IMR-90 (cell line): ENCODE data around the gene CNPY3. TPM values are rescaled to one million over a fixed set of nuclear protein-coding genes. Genes with fewer than 3 reads are reported as not detected.

Source experiments
- ATAC-seq: fragments of 200-7000 bp; cut with Tn5 transposase; 2 replicates; pipeline ENCODE4 v1.9.1; 2020; ENCODE audit warnings: low read depth, mild to moderate bottlenecking, moderate library complexity
- BruUV-seq: library from RNA; stranded (reverse); fragments of 400-500 nt; replicated peaks from 2 replicates; lab custom pipeline; 2021; lab: Mats Ljungman, UMichigan
- CTCF ChIA-PET: fragments of 300-600 bp; formaldehyde crosslinking; extraction: SDS; loops from one replicate; lab custom pipeline; 2021; ENCODE audit warnings: antibody characterized with exemption; lab: Yijun Ruan, JAX
- POLR2A ChIA-PET: fragments of 300-600 bp; sonication (Branson Sonifier 250); formaldehyde crosslinking; loops from one replicate; lab custom pipeline; 2022; ENCODE audit warnings: antibody characterized with exemption; ENCODE audit not compliant: unreplicated experiment; lab: Charles Lee
- DNase-seq: peaks from one replicate; pipeline ENCODE4 v3.0.0; 2013
- H2AFZ ChIP-seq: replicated peaks from 2 replicates; pipeline ENCODE3; 2013; ENCODE audit warnings: low read length, mild to moderate bottlenecking; ENCODE audit not compliant: poor library complexity
- H2AK5ac ChIP-seq: 2 replicates; pipeline ENCODE4 v1.6.1; 2013; ENCODE audit warnings: low read depth, low read length, inconsistent platforms
- H2AK9ac ChIP-seq: replicated peaks from 2 replicates; pipeline ENCODE3; 2013; ENCODE audit warnings: mild to moderate bottlenecking, low read depth, low read length, moderate library complexity; ENCODE audit not compliant: poor library complexity
- H2BK120ac ChIP-seq: 2 replicates; pipeline ENCODE4 v1.6.1; 2013; ENCODE audit warnings: low read depth, low read length, inconsistent platforms
- H2BK15ac ChIP-seq: 3 replicates; pipeline ENCODE4 v1.6.1; 2013; ENCODE audit warnings: low read depth, low read length, inconsistent platforms
- H2BK20ac ChIP-seq: 2 replicates; pipeline ENCODE4 v1.6.1; 2013; ENCODE audit warnings: low read depth, mild to moderate bottlenecking, inconsistent platforms, low read length, moderate library complexity
- H2BK5ac ChIP-seq: 2 replicates; pipeline ENCODE4 v1.6.1; 2013; ENCODE audit warnings: mild to moderate bottlenecking, low read depth, low read length, inconsistent platforms; ENCODE audit not compliant: poor library complexity, severe bottlenecking
- H3K14ac ChIP-seq: replicated peaks from 2 replicates; pipeline ENCODE4 v1.6.1; 2013; ENCODE audit warnings: low read depth, low read length, inconsistent platforms
- H3K18ac ChIP-seq: 2 replicates; pipeline ENCODE4 v1.6.1; 2013; ENCODE audit warnings: low read depth, low read length, control low read depth
- H3K23ac ChIP-seq: 2 replicates; pipeline ENCODE4 v1.6.1; 2013; ENCODE audit warnings: low read depth, low read length, inconsistent platforms
- H3K27ac ChIP-seq: 2 replicates; pipeline ENCODE4 v1.5.1; 2013; ENCODE audit warnings: mild to moderate bottlenecking, control low read depth, low read length; ENCODE audit not compliant: insufficient read depth
- H3K27me3 ChIP-seq: 2 replicates; pipeline ENCODE4 v1.6.1; 2013; ENCODE audit warnings: low read length; ENCODE audit not compliant: control insufficient read depth, insufficient read depth
- H3K36me3 ChIP-seq: 2 replicates; pipeline ENCODE4 v1.6.1; 2013; ENCODE audit warnings: low read length, mixed read lengths; ENCODE audit not compliant: control insufficient read depth, insufficient read depth
- H3K4ac ChIP-seq: 2 replicates; pipeline ENCODE4 v1.6.1; 2013; ENCODE audit warnings: low read depth, low read length, inconsistent platforms
- H3K4me1 ChIP-seq: 2 replicates; pipeline ENCODE4 v1.6.1; 2013; ENCODE audit warnings: low read length, mixed read lengths; ENCODE audit not compliant: control insufficient read depth, insufficient read depth
- H3K4me2 ChIP-seq: 2 replicates; pipeline ENCODE4 v1.6.1; 2013; ENCODE audit warnings: low read depth, mild to moderate bottlenecking, control low read depth, low read length, moderate library complexity
- H3K4me3 ChIP-seq: 2 replicates; pipeline ENCODE4 v1.5.1; 2013; ENCODE audit warnings: low read depth, mild to moderate bottlenecking, control low read depth, low read length, moderate library complexity; ENCODE audit not compliant: insufficient read depth
- H3K56ac ChIP-seq: 2 replicates; pipeline ENCODE4 v1.6.1; 2013; ENCODE audit warnings: low read length, inconsistent platforms; ENCODE audit not compliant: insufficient read depth; ENCODE audit errors: extremely low read depth
- H3K79me1 ChIP-seq, 2 experiments: 2 replicates each; pipeline ENCODE4 v1.6.1; 2013; ENCODE audit warnings: low read length in 2 of 2, inconsistent platforms in 1 of 2, low read depth in 1 of 2
- H3K9ac ChIP-seq: 2 replicates; pipeline ENCODE4 v1.6.1; 2013; ENCODE audit warnings: low read depth, low read length, control low read depth
- H3K9me1 ChIP-seq: 2 replicates; pipeline ENCODE4 v1.6.1; 2013; ENCODE audit warnings: low read length, inconsistent platforms; ENCODE audit not compliant: insufficient read depth
- H3K9me3 ChIP-seq: 2 replicates; pipeline ENCODE4 v1.6.1; 2013; ENCODE audit warnings: low read length; ENCODE audit not compliant: control insufficient read depth, insufficient read depth
- H4K20me1 ChIP-seq: 2 replicates; pipeline ENCODE4 v1.6.1; 2013; ENCODE audit warnings: low read length, inconsistent platforms; ENCODE audit not compliant: insufficient read depth
- H4K5ac ChIP-seq: 2 replicates; pipeline ENCODE4 v1.6.1; 2013; ENCODE audit warnings: mild to moderate bottlenecking, low read depth, low read length, control low read depth
- H4K8ac ChIP-seq, 2 experiments: 2 replicates each; pipeline ENCODE4 v1.6.1; 2013; ENCODE audit warnings: low read depth in 2 of 2, low read length in 2 of 2, control low read depth in 1 of 2, inconsistent platforms in 1 of 2
- H4K91ac ChIP-seq: 2 replicates; pipeline ENCODE4 v1.6.1; 2013; ENCODE audit warnings: low read depth, low read length, inconsistent platforms; ENCODE audit not compliant: insufficient read depth
- BHLHE40 ChIP-seq: fragments of 150-350 bp; IDR thresholded peaks from 2 replicates; pipeline ENCODE4 v1.6.1; 2016; ENCODE audit warnings: mild to moderate bottlenecking, low read depth, low read length
- CEBPB ChIP-seq: IDR thresholded peaks from 2 replicates; pipeline ENCODE4 v1.6.1; 2012; ENCODE audit warnings: low read depth, low read length, improper control_type of control experiment
- CHD1 ChIP-seq: IDR thresholded peaks from 2 replicates; pipeline ENCODE4 v1.6.1; 2012; ENCODE audit warnings: low read depth, low read length, improper control_type of control experiment
- CTCF ChIP-seq: conservative IDR thresholded peaks from 2 replicates; pipeline ENCODE4 v1.5.1; 2012; ENCODE audit warnings: mild to moderate bottlenecking, low read depth, low read length, improper control_type of control experiment
- FOS ChIP-seq: fragments of 150-350 bp; IDR thresholded peaks from 2 replicates; pipeline ENCODE4 v1.6.1; 2016; ENCODE audit warnings: low read depth, low read length
- MAFK ChIP-seq: IDR thresholded peaks from 2 replicates; pipeline ENCODE4 v1.6.1; 2012; ENCODE audit warnings: low read depth, low read length, improper control_type of control experiment
- MAZ ChIP-seq: IDR thresholded peaks from 2 replicates; pipeline ENCODE4 v1.6.1; 2012; ENCODE audit warnings: low read depth, mild to moderate bottlenecking, low read length, improper control_type of control experiment, moderate library complexity, borderline replicate concordance
- MXI1 ChIP-seq: IDR thresholded peaks from 2 replicates; pipeline ENCODE4 v1.6.1; 2012; ENCODE audit warnings: low read depth, mild to moderate bottlenecking, low read length, moderate library complexity, borderline replicate concordance
- NFE2L2 ChIP-seq: fragments of 150-350 bp; IDR thresholded peaks from 2 replicates; pipeline ENCODE4 v1.6.1; 2016; ENCODE audit warnings: low read depth, mild to moderate bottlenecking, low read length
- POLR2A ChIP-seq: IDR thresholded peaks from 2 replicates; pipeline ENCODE4 v1.6.1; 2012; ENCODE audit warnings: mild to moderate bottlenecking, low read depth, low read length
- RAD21 ChIP-seq: IDR thresholded peaks from 2 replicates; pipeline ENCODE4 v1.6.1; 2012; ENCODE audit warnings: low read length, improper control_type of control experiment
- RCOR1 ChIP-seq: IDR thresholded peaks from 2 replicates; pipeline ENCODE4 v1.6.1; 2012; ENCODE audit warnings: mild to moderate bottlenecking, low read length, improper control_type of control experiment; ENCODE audit not compliant: insufficient replicate concordance
- RFX5 ChIP-seq: IDR thresholded peaks from 2 replicates; pipeline ENCODE4 v1.8.0; 2012; ENCODE audit warnings: low read depth, mild to moderate bottlenecking, low read length, moderate library complexity
- SMC3 ChIP-seq: fragments of 150-350 bp; IDR thresholded peaks from 2 replicates; pipeline ENCODE4 v1.6.1; 2016; ENCODE audit warnings: low read depth, mild to moderate bottlenecking, antibody characterized with exemption, low read length, moderate library complexity
- USF2 ChIP-seq: fragments of 150-350 bp; IDR thresholded peaks from 2 replicates; pipeline ENCODE4 v1.6.1; 2017; ENCODE audit warnings: mild to moderate bottlenecking, antibody characterized with exemption, low read length, low read depth
- WGBS, 2 experiments: methylation state at CpG; one replicate each; pipeline versions ENCODE4 v1.1.5 to v1.1.7; 2013; ENCODE audit warnings: missing lambda C conversion rate in 2 of 2; ENCODE audit not compliant: insufficient read length in 1 of 2; ENCODE audit errors: extremely low coverage in 2 of 2; 5-methylcytosine and 5-hydroxymethylcytosine counted together
- dilution Hi-C: fragments of 300-500 bp; cut with HindIII; formaldehyde crosslinking; loops from one replicate; pipeline ENCODE4 v1.14.3; 2018; ENCODE audit warnings: low sequenced_read_pairs; ENCODE audit not compliant: unreplicated experiment
- in situ Hi-C: fragments of 300-500 bp; cut with MboI; formaldehyde crosslinking; loops from 3 replicates; pipeline ENCODE4 v1.14.3; 2019; ENCODE audit warnings: low sequenced_read_pairs, inconsistent platforms, mixed read lengths
- intact Hi-C: fragments of 100-400 bp; cut with micrococcal nuclease; formaldehyde crosslinking; loops from 2 replicates; pipeline ENCODE4 v1.10.0; 2022
- polyA plus RNA-seq, 3 experiments: library from polyadenylated mRNA; depleted of rRNA; stranded (reverse); fragments of >200 nt; gene quantifications; 2 replicates each; pipeline ENCODE4 v1.2.3, GENCODE V29; 2012; ENCODE audit warnings: low replicate concordance in 1 of 3
- total RNA-seq: library from RNA; depleted of rRNA; stranded (reverse); fragments of >200 nt; gene quantifications from 2 replicates; pipeline ENCODE4 v1.2.3, GENCODE V29; 2012
- TF ChIP-seq, protein P1 (sequence below): fragments of 150-350 bp; IDR thresholded peaks from 2 replicates; pipeline ENCODE4 v1.6.1; 2016; ENCODE audit warnings: low read depth, mild to moderate bottlenecking, low read length, moderate library complexity, borderline replicate concordance

The CNPY3 gene
- total and polyA plus RNA-seq, 2 of the 4 experiments (the other 2 are of a cell fraction) = 13.3 to 39.2 TPM

- H3K56ac ChIP-seq = no peak overlapping the region
- H3K9me3 ChIP-seq = no peaks in the 10 kb centered on the region
- H3K4me3 ChIP-seq = no peak overlapping the region
- H3K27me3 ChIP-seq = no peaks in the 10 kb centered on the region
- BruUV-seq = no TSS peak
- intact Hi-C loops (no loop called here), dilution Hi-C loops (no loop called here), in situ Hi-C loops (loop anchor here (25.0 kb wide), 1 partner anchor 798 kb away; no protein-coding TSS in a partner anchor)
- no peak overlapping the region for H4K5ac ChIP-seq
- H3K4ac ChIP-seq = no peak overlapping the region
- no peak overlapping the region for H2AK5ac ChIP-seq
- H3K36me3 ChIP-seq = peaks cover 39% of the 10 kb centered on the region
- H3K4me2 ChIP-seq = no peak overlapping the region
- H3K14ac ChIP-seq = no peak overlapping the region
- no peak overlapping the region for H3K9ac ChIP-seq
- CTCF ChIA-PET = no interaction called here
- H2AK9ac ChIP-seq = no peak overlapping the region
- no peak overlapping the region for H3K23ac ChIP-seq
- POLR2A ChIA-PET = no interaction called here
- no peak for ATAC-seq
- no CpG with 5 or more reads among the region's 4 CpGs for WGBS, 2 experiments
- H3K9me1 ChIP-seq = no peaks in the 10 kb centered on the region
- H2BK120ac ChIP-seq = no peak overlapping the region
- H3K79me1 ChIP-seq = peaks cover 26 to 33% of the 10 kb centered on the region in 2 experiments
- peaks cover 3% of the 10 kb centered on the region; the same call in 1 of the 2 replicates for H4K20me1 ChIP-seq
- DNase-seq = no peak
- no peak overlapping the region for H4K8ac ChIP-seq
- peaks cover 3% of the 10 kb centered on the region; the same call in 1 of the 2 replicates for H3K4me1 ChIP-seq
- no peak overlapping the region for H2AFZ ChIP-seq
- no peak overlapping the region for H4K91ac ChIP-seq
- H3K18ac ChIP-seq = no peak overlapping the region
- no peak overlapping the region for H2BK15ac ChIP-seq
- H2BK5ac ChIP-seq = no peak overlapping the region
- no peak overlapping the region for H2BK20ac ChIP-seq
- H3K27ac ChIP-seq = no peak overlapping the region
- TF ChIP-seq BHLHE40 (no peak), CHD1 (no peak), RFX5 (no peak), MAFK (no peak), POLR2A (no peak), RCOR1 (no peak), MXI1 (no peak), CTCF (no peak), MAZ (no peak), FOS (no peak), RAD21 (no peak), SMC3 (no peak), NFE2L2 (no peak), CEBPB (no peak), USF2 (no peak)
- TF ChIP-seq, protein P1, sequence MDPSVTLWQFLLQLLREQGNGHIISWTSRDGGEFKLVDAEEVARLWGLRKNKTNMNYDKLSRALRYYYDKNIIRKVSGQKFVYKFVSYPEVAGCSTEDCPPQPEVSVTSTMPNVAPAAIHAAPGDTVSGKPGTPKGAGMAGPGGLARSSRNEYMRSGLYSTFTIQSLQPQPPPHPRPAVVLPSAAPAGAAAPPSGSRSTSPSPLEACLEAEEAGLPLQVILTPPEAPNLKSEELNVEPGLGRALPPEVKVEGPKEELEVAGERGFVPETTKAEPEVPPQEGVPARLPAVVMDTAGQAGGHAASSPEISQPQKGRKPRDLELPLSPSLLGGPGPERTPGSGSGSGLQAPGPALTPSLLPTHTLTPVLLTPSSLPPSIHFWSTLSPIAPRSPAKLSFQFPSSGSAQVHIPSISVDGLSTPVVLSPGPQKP = no peak
Observed at GRCh38 chr6:42885702-42886101, 43.6 kb upstream of the CNPY3 start.
